HG02970 (cell line): ENCODE data around the gene NFATC2.
"Not testable (repeated sequence)": the region's sequence is repeated elsewhere in the genome, so short reads cannot be mapped to it uniquely, and the experiment has no call there.

Experiments
- ATAC-seq: cut with Tn5 transposase; IDR thresholded peaks from one replicate; pipeline ENCODE4 v1.9.1; 2021; ENCODE audit warnings: mild to moderate bottlenecking, moderate library complexity, moderate number of reproducible peaks; ENCODE audit not compliant: unreplicated experiment, low FRiP score

Gene NFATC2

DNA sequence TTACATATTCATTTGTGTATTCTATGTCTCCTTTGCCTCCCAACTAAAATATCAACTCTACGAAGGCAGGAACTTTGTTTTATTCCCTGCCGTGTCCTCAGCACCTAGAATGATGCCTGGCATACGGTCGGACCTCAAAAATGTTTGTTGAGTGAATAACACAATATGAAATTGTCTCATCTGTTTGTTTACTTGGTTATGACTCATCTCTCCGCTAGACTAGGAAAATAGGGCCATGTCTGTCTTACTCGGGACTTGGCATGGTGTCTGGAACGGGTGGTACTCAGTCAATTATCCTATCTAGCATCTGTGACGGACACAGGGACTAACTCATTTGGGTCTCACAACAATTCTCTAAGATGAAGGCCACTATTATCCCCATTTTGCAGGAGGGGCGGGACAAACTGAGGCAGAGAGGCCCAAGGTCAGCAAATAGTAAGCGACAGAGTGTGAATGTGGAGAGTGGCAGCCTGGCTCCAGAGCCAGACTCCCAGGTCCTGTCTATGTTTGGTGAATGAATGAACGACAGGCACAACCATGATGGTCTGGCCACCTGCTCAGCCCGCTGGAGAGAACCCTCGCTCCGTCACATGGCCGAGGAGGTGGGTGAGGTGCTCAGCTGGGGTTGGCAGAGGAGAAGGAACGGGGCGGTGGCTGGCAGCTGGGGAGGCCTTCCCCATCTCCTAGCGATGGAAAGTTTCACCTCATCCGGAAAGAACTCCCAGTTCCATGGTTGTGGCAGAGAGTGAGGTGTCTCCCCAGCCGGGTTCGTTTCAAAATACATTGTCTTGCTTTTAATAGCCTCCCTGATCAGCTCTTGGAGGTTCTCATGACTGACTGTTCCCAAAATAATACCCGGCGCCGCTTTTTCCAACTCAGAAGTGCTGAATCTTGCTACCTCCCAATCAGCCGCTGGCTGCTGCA is 27.6 kb upstream of the NFATC2 start:
- ATAC-seq = no peak

DNA sequence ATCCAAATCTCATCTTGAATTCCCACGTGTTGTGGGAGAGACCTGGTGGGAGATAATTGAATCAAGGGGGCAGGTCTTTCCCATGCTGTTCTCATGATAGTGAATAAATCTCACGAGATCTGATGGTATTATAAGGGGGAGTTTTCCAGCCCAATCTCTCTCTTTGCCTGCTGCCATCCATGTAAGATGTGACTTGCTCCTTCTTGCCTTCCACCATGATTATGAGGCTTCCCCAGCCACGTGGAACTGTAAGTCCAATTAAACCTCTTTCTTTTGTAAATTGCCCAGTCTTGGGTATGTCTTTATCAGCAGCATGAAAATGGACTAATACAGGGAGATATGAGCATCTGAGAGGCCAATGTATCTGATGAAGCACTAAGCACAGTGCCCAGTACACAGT is 26.0 kb upstream of the NFATC2 start:
- not testable (repeated sequence) for ATAC-seq

DNA sequence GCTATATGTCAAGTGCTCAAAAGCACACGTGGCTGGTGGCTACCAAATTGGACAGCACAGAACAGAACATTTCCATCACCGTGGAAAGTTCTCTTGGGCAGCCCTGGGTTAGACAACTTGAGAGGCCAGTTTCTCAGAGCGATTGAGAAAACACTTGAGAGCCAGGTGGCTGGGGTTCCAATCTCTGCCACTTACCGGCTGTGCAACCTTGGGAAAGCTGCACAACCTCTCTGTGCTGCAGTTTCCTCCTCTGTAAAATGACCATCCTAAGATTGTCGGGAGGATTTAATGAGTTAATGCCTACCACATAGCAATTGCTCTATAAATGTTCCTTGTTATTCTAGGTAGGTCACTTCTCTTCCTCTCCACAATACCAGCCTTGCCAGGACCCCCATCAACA is 25.1 kb upstream of the NFATC2 start:
- ATAC-seq = no peak

DNA sequence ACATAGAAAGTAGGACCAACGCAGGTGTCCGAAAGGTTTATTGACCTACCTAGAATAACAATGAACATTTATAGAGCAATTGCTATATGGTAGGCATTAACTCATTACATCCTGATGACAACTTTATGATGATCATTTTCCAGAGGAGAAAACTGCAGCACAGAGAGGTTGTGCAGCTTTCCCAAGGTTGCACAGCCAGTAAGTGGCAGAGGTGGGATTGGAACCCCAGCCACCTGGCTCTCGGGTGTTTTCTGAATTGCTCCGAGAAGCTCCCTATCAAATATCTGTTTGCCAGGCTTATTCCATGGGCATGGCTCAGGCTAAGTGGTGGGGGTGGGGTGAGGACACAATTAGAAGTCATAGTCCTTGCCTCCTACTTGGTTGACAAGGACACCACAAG is 24.1 kb upstream of the NFATC2 start:
- ATAC-seq = no peak

DNA sequence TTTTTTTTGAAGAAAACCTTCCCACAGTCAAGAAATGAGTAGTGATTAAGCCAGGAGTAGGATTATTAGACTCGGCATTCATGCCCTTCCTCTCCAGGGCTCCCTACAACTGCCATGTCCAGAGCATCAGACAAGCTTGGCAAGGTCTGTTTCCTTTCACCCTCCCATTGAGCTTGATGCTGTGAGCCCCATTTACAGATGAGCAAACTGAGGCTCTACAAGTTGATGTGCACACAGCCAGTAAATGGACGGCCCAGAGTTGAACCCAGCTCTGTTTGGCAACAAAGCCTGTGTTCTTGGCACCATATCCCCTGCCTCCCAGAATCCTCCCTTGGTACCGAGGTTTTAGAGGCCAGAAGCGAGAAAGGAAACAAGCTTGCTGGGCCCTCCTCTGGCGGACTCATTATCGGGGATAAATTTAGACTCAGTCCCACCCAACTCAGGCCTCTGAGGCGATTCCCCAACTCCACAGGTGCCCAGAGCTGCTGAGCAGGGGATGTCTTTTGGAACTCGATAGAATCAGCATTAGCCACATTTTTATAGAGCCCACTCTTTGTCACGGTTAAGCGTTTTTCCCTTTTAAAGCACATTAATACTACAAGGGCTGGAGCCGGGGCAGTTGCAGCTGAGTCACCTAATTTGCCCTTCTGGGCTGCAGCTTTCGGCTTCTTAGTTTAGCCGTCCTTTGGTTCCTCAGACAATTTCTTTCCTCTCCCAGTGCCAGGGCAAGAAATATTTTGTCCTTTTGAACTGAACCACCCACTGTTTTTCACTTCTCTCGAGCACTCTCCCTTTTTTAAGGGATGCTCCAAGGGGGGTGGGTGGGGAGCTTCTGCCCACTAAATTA is 23.0 kb upstream of the NFATC2 start:
- ATAC-seq = no peak

DNA sequence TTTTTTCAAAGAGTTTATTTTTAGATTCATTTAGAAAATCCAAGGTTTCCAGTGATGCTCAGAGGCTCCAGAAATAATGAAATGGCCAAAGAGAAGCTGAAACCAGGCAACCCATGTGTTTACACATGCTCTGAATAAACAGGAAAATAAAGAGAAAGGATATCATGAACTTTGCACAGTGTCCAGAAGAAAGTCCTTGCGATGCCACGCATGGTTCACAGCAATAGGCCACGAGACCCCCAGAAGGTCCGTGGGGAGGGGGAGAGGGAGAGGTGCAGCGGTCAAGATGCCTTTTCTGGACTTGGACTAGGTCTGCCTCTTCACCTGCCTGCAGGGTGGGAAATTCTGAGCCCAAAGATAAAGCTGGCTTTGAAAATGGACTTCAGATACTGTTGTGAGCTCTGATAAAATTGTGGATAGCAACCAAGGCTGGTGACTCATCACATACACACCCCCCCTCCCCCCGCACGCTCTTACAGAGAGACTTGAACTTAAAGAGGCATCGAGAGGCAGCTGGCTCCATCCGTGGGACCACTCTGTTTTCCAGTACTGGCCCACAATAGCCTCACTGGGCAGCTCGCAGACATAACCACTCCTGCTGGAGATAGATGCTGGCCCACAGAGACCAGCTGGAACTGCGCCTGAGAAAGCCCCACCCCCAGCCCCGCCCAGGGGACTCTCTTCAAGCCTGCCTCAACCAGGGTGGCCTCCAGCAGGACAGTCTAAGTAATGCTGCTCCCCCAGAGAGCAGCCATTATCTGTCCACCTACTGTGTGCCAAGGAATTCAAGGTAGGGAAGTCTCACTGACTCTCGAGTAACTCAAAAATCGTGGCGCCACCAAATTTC is 21.2 kb upstream of the NFATC2 start:
- no peak for ATAC-seq

DNA sequence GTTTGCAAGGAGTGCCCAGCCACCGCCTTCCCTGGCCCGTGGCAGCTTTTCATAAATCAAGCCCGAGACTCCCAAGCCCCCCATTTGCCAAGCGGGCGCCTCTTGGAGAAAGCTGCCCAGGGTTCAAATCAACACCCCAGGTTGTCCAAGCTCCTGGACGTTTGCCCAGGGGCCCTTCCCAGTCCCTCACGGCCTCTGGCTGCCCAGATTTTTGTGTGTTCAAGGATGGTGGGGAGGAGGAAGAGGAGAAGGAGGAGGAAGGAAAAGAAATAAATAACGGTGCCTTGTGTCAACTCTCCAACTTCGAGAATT is 20.6 kb upstream of the NFATC2 start:
- no peak for ATAC-seq

DNA sequence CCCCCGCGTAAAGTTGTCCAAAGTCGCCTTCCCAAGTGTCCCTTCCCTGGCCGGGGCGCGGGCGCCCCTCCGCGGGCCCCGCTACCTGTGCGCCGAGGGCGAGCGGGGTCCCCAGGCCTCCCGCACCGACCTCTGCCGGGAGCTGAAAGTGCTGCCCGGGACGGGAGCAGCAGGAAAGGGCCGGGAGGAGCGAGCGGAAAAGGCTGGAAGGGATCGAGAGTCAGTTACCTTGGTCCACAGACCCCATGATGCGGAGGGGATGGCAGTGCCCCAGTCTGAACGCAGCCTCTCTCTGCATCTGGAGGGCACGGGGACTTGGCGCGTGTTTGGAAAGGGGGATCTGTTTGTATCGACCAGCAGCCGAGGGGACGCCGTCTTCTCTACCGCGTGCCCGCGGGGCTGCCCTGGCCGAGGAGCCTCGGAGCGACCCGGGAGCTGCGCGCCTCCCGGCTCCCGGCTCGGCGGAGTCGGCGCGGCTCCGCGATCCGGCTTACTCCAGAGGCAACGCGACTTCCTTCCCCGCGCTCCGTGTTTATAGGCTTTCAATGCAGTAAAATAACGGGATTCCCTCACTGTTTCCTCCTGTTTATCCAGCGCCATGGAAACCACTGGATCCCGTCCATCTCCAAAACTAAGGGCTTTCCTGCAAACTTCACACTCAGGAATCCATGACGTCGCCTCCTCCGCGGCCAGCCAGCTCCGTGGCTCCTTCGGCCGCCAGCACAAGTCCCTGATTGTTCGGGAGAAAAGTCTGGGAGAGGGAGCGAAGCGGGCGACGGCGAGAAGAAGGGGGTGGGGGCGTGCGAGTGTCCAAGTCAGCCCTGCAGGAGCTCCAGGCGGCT is 20.0 kb upstream of the NFATC2 start:
- no peak for ATAC-seq

DNA sequence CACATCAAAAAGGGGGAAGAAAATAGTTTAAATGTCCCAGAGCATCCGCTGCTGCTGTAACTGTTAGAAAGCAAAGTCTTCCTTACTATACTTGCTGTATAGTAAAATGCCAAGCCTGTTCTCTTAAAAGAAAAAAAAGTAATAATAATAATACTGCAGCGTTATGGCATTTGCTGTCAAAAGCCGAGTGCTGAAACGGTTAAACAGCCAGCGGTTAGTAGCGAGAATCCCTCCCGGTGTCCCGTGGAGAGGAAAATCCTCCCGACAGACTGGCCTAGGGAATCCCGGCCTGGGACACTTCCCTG is 19.5 kb upstream of the NFATC2 start:
- ATAC-seq = no peak

DNA sequence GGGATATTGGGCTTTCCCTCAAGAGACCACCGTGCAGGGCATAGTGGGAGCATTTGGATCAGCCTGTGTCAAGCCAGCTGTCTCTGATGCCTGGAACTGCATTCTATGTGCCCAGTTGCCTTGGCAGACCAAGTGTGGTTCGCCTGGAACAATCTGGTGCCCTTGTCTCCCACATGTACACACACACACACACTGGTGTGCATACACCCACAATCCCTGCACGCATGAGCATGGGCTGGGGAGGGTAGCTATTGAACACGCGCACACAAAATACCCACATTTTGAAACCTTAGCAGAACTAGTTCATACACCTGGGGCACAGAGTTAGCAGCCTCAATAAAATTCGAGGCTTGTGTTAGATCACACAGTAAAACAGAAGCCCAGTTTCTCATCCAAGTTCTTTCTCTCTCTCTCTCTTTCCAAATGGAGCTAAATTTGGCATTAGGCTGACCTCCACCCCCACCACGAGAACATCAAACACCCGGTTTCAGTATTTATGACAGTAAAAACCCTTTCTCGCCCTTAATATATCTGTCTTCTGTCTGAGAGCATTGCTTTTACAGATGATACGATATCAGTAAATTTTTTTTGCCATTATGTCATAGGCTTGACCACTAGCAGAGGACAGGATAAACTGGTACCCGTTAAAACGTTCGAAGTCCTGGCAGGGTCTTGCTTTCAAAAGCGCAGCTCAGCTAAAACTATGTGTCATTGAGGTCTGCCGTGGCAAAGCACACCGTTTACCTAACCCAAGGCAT is 18.2 kb upstream of the NFATC2 start:
- no peak for ATAC-seq

DNA sequence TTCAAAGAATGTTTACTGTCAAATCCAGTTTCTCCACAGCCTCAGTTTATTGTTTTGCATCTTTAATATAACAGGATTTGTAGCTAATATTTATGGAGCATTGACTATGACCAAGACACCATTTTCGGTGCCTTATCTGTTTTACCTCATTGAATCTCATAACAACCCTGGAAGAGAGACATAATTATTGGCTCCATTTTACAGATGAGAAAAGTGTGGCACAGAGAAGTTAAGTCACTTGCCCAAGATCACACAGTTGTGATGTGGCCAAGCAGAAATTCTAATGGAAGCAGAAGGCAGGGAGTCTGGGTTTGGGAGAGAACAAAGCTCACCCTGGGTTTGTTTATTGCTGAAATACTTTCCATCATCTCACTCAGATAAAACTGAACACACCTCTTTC is 17.5 kb upstream of the NFATC2 start:
- ATAC-seq = no peak

DNA sequence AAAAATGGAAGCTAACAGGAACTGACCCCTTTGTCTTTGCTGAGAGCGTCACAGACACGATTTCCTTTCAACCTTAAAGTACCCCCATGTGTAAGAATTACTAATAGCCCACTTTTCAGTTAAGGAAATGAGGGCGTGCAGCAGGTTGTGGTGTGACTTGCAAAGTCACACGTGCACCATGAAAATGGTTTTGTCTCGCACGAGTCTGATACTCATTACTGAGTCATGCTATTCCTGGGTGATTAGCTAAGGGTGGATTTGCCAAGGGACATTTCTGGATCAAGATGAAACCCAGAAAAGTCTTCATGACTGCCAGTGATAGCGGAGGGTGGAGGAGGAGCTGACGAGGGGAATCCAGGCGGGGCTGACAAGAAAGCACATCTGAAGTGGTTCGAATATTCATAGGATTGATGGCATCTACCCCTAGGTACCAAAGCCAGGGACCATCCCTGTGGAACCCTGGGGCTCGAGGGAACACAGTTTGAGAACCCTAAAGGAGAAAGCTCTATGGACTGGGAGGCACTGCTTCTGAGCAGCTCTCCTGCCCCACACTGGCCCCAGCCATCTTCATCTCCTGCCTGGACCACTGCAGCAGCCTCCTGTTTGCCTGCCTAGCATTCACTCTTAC is 12.1 kb upstream of the NFATC2 start:
- no peak for ATAC-seq

DNA sequence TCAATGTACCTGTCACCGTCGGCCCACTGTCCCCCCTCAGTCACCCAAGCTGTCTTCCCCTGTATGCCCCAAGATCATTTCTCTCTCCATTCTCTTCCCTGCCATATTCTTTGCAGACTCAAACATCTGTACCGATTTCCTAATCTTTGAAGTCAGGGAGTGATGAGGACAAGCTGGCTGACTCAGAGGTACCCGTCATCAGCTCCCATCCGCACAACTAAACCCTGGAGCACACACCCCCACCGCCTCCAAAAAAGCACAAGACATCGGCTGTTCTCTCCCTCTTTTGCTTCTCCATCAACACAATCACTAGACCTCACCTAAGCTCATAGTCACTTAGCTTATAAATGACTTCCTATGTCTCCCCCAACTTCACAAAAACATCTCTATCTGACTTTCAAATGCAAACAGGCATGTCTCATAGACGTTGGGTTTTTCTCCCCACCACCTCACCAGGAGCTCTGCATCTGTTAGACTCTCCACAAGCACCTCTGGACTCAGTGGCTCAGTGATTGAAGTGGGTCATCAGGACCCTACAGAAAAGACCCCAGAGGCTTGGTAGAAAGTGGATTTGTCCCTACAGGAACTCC is 11.5 kb upstream of the NFATC2 start:
- no peak for ATAC-seq

DNA sequence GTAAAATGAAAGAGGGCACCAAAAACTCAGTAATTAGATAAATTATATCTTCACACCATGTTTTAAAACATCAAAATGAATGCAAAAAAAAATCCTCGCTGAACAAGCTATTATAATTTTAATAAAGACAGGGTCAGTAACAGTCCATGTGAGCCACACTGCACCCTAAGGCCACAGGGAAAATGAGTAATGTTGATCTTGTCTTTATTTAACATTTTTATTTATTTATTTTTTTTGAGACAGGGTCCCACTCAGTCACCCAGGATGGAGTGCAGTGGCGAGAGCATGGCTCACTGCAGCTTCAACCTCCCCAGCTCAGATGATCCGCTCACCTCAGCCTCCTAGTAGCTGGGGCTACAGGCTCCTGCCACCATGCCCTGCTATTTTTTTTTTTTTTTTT is 8.7 kb upstream of the NFATC2 start:
- ATAC-seq = no peak

DNA sequence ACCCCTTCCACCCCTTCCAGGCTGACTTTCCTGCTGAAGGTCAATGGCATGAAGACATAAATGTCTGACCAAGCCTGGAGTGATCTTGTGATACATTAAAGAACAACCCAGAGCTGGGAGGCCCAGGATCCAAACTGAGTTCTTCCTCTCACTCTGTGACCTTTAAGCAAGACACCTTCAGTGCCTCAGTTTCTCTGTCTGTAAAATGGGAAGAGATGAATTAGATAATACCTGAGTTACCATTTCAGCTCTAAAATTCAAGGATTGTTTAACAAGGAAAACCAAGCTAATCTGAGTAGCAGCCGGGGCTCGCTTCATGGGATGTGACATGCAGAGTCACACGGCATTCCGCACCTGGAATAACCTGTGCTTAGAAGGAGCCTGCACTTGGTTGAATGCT is 7.0 kb upstream of the NFATC2 start:
- ATAC-seq = no peak

DNA sequence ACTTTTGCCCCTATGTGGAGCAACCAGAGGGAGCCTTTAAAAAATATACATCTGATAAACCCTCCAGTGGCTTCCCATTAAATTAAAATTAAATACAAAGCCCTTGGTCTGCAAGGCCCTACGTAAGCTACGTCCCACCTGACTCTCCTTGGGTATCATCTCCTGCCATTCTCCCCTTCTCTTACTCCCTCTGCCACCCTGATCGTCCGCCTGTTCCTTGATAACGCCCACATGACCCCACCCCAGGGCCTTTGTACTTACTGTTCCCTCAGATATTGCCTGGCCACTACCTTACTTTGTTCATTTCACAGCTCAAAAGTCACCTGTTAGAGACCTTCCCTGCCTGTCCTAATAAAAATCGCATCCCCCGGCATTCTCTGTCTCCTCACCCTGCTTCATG is 5.4 kb upstream of the NFATC2 start:
- ATAC-seq = no peak

DNA sequence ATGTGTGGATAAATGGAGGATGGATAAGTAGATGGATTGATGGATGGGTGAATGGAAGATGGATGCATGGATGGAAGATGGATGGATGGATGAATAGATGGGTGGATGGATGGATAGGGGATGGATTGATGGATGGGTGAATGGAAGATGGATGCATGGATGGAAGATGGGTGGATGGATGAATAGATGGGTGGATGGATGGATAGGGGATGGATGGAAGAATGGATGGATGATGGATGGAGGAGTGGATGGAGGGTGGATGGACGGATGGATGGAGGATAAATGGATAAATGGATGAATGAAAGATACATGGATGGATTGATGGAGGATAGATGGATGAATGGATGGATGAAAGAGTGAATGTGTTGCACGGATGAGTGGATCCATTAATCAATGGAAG is 3.0 kb upstream of the NFATC2 start:
- ATAC-seq = no peak

DNA sequence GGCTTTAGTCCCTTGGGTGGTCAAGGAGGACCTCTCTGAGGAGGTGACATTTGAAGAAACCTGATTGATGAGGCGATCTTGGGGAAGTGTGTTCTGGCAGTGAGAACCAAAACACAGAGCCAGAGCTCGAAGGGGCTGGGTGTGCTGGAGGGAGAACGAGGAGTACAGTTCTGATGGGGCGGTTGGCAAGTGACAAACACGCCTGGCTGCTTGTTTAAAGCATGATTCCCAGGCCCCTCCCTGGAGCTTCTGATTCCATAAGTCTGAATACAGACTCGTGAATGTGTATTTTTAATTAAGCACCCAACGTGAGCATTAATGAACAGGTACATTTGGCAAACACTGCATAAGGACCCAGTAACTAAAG is 886 bp upstream of the NFATC2 start:
- no peak for ATAC-seq
